RWPE2 (cell line): ENCODE measurements around the gene PCCA.
"Not testable (repeated sequence)": the region's sequence is repeated elsewhere in the genome, so short reads cannot be mapped to it uniquely, and the experiment has no call there.

Experiments used
- ATAC-seq: fragments of 200-7000 bp; cut with Tn5 transposase; 3 replicates; pipeline ENCODE4 v1.9.1; 2021; ENCODE audit warnings: low read depth
- DNase-seq: peaks from one replicate; pipeline ENCODE4 v3.0.0-alpha.2; 2020; ENCODE audit warnings: low spot score
- H3K27ac ChIP-seq: fragments of 450-650 bp; 2 replicates; pipeline ENCODE4 v1.5.1; 2017; ENCODE audit warnings: mild to moderate bottlenecking; ENCODE audit not compliant: poor library complexity, severe bottlenecking
- H3K27me3 ChIP-seq: fragments of 250-450 bp; sonication (Bioruptor Pico); 2 replicates; pipeline ENCODE4 v1.5.1; 2021; ENCODE audit warnings: mild to moderate bottlenecking, moderate library complexity; ENCODE audit not compliant: insufficient read depth, poor library complexity, severe bottlenecking
- H3K36me3 ChIP-seq: fragments of 250-450 bp; sonication (Bioruptor Pico); 2 replicates; pipeline ENCODE4 v1.5.1; 2020; ENCODE audit warnings: low read depth, mild to moderate bottlenecking, moderate library complexity
- H3K4me1 ChIP-seq: fragments of 250-450 bp; sonication (Bioruptor Pico); 2 replicates; pipeline ENCODE4 v1.5.1; 2021; ENCODE audit warnings: mild to moderate bottlenecking, moderate library complexity; ENCODE audit not compliant: insufficient read depth, poor library complexity, severe bottlenecking
- H3K4me3 ChIP-seq: fragments of 250-450 bp; sonication (Bioruptor Pico); 2 replicates; pipeline ENCODE4 v1.5.1; 2021; ENCODE audit warnings: mild to moderate bottlenecking, moderate library complexity; ENCODE audit not compliant: severe bottlenecking
- H3K9me3 ChIP-seq: fragments of 250-450 bp; sonication (Bioruptor Pico); 2 replicates; pipeline ENCODE4 v1.5.1; 2021; ENCODE audit warnings: mild to moderate bottlenecking, moderate library complexity; ENCODE audit not compliant: severe bottlenecking
- CTCF ChIP-seq: fragments of 450-650 bp; IDR thresholded peaks from one replicate; pipeline ENCODE4 v1.5.1; 2017; ENCODE audit warnings: mild to moderate bottlenecking, moderate library complexity; ENCODE audit not compliant: poor library complexity, severe bottlenecking

Gene PCCA

GRCh38 chr13:100090861-100091260, 2.0 kb downstream of the PCCA start:
- H3K27me3 ChIP-seq, result no peaks in the 10 kb centered on the region
- TF ChIP-seq CTCF, result no peak
- no peak overlapping the region for H3K4me3 ChIP-seq
- no peaks in the 10 kb centered on the region for H3K36me3 ChIP-seq
- no peaks in the 10 kb centered on the region for H3K9me3 ChIP-seq
- DNase-seq, result no peak
- peaks cover 3% of the 10 kb centered on the region for H3K4me1 ChIP-seq
- no peak overlapping the region for H3K27ac ChIP-seq
- no peak for ATAC-seq

GRCh38 chr13:100091391-100091790, 2.5 kb downstream of the PCCA start:
- no peak for DNase-seq
- H3K27ac ChIP-seq, result no peak overlapping the region
- ATAC-seq, result no peak
- H3K27me3 ChIP-seq, result no peaks in the 10 kb centered on the region
- no peak for TF ChIP-seq CTCF
- H3K4me3 ChIP-seq, result no peak overlapping the region
- H3K9me3 ChIP-seq, result no peaks in the 10 kb centered on the region
- H3K4me1 ChIP-seq, result peaks cover 3% of the 10 kb centered on the region
- no peaks in the 10 kb centered on the region for H3K36me3 ChIP-seq

- not testable (repeated sequence) for H3K9me3 ChIP-seq, ATAC-seq, H3K4me1 ChIP-seq, H3K27ac ChIP-seq, H3K4me3 ChIP-seq, DNase-seq, H3K36me3 ChIP-seq, H3K27me3 ChIP-seq
These were observed 3.4 kb downstream of the PCCA start for GRCh38 chr13:100092273-100092672.

GRCh38 chr13:100095498-100095897, 6.6 kb downstream of the PCCA start:
- no peak for TF ChIP-seq CTCF

GRCh38 chr13:100096526-100096925, 7.6 kb downstream of the PCCA start:
- no peaks in the 10 kb centered on the region for H3K9me3 ChIP-seq
- H3K27me3 ChIP-seq, result no peaks in the 10 kb centered on the region
- DNase-seq (no peak), ATAC-seq (no peak)
- H3K4me3 ChIP-seq, result no peak overlapping the region
- H3K36me3 ChIP-seq, result no peaks in the 10 kb centered on the region
- H3K27ac ChIP-seq, result no peak overlapping the region
- no peak for TF ChIP-seq CTCF
- peaks cover 32% of the 10 kb centered on the region for H3K4me1 ChIP-seq

More at GRCh38 chr13:100095498-100095897, 6.6 kb downstream of the PCCA start:
- Histone ChIP-seq H3K27ac (no peak overlapping the region), H3K4me1 (peaks cover 24% of the 10 kb centered on the region), H3K36me3 (no peaks in the 10 kb centered on the region), H3K27me3 (no peaks in the 10 kb centered on the region), H3K9me3 (no peaks in the 10 kb centered on the region), H3K4me3 (no peak overlapping the region)
- DNase-seq (no peak), ATAC-seq (no peak)
